ENCODE data around the gene SF3A2. TPM values are rescaled to one million over a fixed set of nuclear protein-coding genes. Genes with fewer than 3 reads are reported as not detected.

Gene SF3A2
- total and polyA plus RNA-seq, 2 experiments from 2014 or later, result 21.2 to 75.3 TPM

DNA sequence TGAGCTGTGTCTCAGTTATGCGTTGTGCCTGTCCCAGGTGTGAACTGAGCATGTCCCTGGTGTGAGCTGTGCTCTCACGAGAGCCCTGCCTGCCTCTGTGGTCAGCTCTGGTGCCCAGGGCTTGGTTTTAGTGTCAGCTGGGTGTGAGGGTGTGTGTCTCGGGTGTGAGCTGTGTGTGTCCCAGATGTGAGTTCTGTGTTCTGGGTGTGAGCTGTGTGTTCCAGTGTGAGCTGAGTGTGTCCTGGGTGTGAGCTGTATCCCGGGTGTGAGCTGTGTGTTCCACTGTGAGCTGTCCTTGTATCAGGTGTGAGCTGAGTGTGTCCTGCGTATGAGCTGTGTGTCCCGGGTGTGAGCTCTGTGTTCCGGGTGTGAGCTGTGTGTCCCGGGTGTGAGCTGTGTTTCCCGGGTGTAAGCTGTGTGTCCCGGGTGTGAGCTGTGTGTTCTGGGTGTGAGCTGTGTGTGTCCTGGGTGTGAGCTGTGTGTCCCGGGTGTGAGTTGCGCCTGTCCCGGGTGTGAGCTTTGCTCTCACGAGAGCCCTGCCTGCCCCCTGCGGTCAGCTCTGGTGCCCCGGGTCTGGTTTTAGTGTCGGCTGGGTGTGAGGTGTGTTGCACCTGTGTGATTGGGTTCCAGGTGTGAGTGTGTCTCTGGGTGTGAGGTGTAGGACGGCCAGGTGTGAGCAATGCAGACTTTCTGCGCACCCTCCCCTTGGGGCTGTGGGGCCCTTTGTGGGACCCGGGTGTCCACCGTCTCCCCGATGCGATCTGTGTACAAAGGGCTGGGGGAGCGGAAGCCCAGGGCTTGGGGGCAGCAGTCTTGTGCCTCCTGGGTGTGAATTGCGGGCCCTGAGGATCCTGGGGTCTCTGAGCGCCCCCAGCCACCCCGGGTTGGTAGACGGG, 52.4 kb downstream of the SF3A2 start:
- H2AFZ ChIP-seq, result no peak overlapping the region
- no peak overlapping the region for H3K27ac ChIP-seq
- TF ChIP-seq EZH2 (IDR thresholded peaks at IDR 0.05; ENCODE audit: borderline replicate concordance) (no peak), EZH2phosphoT487 (IDR thresholded peaks at IDR 0.05; ENCODE audit: low read depth, severe bottlenecking, unreplicated experiment) (no peak)
- TF ChIP-seq, protein P1, sequence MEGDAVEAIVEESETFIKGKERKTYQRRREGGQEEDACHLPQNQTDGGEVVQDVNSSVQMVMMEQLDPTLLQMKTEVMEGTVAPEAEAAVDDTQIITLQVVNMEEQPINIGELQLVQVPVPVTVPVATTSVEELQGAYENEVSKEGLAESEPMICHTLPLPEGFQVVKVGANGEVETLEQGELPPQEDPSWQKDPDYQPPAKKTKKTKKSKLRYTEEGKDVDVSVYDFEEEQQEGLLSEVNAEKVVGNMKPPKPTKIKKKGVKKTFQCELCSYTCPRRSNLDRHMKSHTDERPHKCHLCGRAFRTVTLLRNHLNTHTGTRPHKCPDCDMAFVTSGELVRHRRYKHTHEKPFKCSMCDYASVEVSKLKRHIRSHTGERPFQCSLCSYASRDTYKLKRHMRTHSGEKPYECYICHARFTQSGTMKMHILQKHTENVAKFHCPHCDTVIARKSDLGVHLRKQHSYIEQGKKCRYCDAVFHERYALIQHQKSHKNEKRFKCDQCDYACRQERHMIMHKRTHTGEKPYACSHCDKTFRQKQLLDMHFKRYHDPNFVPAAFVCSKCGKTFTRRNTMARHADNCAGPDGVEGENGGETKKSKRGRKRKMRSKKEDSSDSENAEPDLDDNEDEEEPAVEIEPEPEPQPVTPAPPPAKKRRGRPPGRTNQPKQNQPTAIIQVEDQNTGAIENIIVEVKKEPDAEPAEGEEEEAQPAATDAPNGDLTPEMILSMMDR (IDR thresholded peaks at IDR 0.05; ENCODE audit: poor library complexity), result no peak
- peak overlapping the region; percentile 80 for H3K4me2 ChIP-seq
- H3K4me3 ChIP-seq, result no peak overlapping the region
- no peaks in the 10 kb centered on the region for H3K36me3 ChIP-seq (replicated peaks; ENCODE audit: insufficient read depth, low read depth)
- peaks cover 15% of the 10 kb centered on the region for H3K4me1 ChIP-seq (ENCODE audit: insufficient read depth)
- no peaks in the 10 kb centered on the region for H3K9me2 ChIP-seq (replicated peaks; ENCODE audit: insufficient read depth)
- H3K79me2 ChIP-seq, result no peaks in the 10 kb centered on the region
- 71% methylated on average over 28 of the region's 28 CpGs for WGBS (ENCODE audit: low lambda C conversion rate, missing lambda C conversion rate)
- no peak for DNase-seq (ENCODE audit: low spot score)
- H4K20me1 ChIP-seq (ENCODE audit: insufficient read depth, poor library complexity, severe bottlenecking), result peaks cover 3% of the 10 kb centered on the region
- peaks cover 73% of the 10 kb centered on the region for H3K27me3 ChIP-seq
- no peaks in the 10 kb centered on the region for H3K9me3 ChIP-seq (ENCODE audit: low read depth)

DNA sequence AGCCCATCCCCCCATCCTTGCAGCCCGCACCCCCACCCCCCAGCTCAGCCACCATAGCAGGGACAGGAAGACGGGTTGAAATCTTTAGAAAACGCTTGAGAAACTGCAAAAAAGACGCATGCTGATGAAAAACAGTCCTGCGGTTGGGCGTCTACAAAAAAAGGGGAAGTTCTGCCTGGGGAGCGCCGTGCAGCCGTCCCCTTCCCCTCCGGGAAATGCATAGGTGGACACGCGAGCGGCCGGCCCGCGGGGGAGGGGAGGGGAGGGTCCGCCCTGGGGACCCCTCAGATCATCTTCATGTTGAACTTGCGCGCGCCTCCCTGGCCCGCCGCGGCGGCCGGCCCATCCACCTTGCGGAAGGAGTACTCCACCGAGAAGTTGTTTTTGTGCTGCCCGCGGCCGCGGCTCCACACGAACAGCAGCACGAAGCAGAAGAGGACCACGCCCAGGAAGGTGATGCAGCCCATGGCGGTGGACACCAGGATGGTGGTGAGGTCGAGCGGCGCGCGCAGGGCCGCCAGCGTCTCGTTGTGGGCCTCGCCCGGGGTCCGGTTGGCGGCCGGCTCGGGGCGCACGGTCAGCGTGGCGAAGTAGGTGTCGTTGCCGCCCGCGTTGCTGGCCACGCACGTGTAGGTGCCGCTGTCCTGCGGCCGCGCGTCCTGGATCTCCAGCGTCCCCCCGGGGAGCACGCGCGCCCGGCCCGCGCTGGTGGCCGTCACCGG, 53.3 kb downstream of the SF3A2 start:
- Histone ChIP-seq H3K4me3 (no peak overlapping the region), H3K4me1 (ENCODE audit: insufficient read depth) (peaks cover 15% of the 10 kb centered on the region), H3K79me2 (no peaks in the 10 kb centered on the region), H3K27ac (no peak overlapping the region), H3K9me3 (ENCODE audit: low read depth) (no peaks in the 10 kb centered on the region), H2AFZ (no peak overlapping the region), H3K9me2 (replicated peaks; ENCODE audit: insufficient read depth) (no peaks in the 10 kb centered on the region), H3K36me3 (replicated peaks; ENCODE audit: insufficient read depth, low read depth) (no peaks in the 10 kb centered on the region), H3K27me3 (peaks cover 80% of the 10 kb centered on the region), H3K4me2 (peak overlapping the region; percentile 80), H4K20me1 (ENCODE audit: insufficient read depth, poor library complexity, severe bottlenecking) (peaks cover 3% of the 10 kb centered on the region)
- 4% methylated on average over 58 of the region's 74 CpGs for WGBS (ENCODE audit: low lambda C conversion rate, missing lambda C conversion rate)
- peak; percentile 27 for TF ChIP-seq EZH2phosphoT487 (IDR thresholded peaks at IDR 0.05; ENCODE audit: low read depth, severe bottlenecking, unreplicated experiment)
- TF ChIP-seq, protein P1 (IDR thresholded peaks at IDR 0.05; ENCODE audit: poor library complexity), result no peak
- peak; percentile 77 for TF ChIP-seq EZH2 (IDR thresholded peaks at IDR 0.05; ENCODE audit: borderline replicate concordance)
- DNase-seq (ENCODE audit: low spot score), result no peak

DNA sequence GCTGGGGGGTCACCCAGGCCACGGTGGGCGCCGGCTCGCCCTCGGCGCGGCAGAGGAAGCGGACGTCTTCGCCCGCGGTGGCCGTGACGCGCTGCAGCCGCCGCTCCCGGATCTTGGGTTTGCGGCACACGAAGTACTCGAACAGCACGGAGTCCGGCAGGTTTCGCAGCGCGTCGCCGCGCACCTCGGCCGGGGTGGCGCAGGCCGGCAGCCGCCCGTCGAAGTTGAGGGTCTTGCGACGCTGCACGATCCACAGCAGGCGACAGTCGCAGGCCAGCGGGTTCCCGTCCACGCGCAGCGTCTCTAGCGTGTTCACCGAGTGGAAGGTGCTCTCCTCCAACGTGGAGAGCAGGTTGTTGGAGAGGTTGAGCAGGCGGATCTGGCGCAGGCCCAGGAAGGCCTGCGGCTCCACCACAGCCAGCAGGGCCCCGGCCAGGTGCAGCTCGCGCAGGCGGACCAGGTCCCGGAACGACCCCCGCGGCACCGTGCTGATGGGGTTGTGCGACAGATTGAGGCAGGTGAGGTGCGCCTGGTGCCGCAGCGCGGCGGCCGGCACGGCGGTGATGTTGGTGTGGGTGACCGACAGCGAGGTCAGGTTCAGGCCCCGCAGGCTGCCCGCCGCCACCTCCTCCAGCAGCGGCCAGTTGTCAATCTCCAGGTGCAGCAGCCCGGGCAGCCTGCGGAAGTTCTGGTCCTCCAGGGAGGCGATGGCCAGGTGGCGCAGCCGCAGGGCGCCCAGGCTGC, 54.0 kb downstream of the SF3A2 start:
- no peaks in the 10 kb centered on the region for H3K79me2 ChIP-seq
- peaks cover 3% of the 10 kb centered on the region for H4K20me1 ChIP-seq (ENCODE audit: insufficient read depth, poor library complexity, severe bottlenecking)
- peaks cover 85% of the 10 kb centered on the region for H3K27me3 ChIP-seq
- H3K36me3 ChIP-seq (replicated peaks; ENCODE audit: insufficient read depth, low read depth), result no peaks in the 10 kb centered on the region
- H3K4me2 ChIP-seq, result peak overlapping the region; percentile 80
- H3K4me1 ChIP-seq (ENCODE audit: insufficient read depth), result peaks cover 15% of the 10 kb centered on the region
- TF ChIP-seq EZH2phosphoT487 (IDR thresholded peaks at IDR 0.05; ENCODE audit: low read depth, severe bottlenecking, unreplicated experiment), result no peak
- TF ChIP-seq EZH2 (IDR thresholded peaks at IDR 0.05; ENCODE audit: borderline replicate concordance), result peak; percentile 16
- H3K9me2 ChIP-seq (replicated peaks; ENCODE audit: insufficient read depth), result no peaks in the 10 kb centered on the region
- DNase-seq (ENCODE audit: low spot score), result no peak
- WGBS (ENCODE audit: low lambda C conversion rate, missing lambda C conversion rate), result 6% methylated on average over 81 of the region's 82 CpGs
- H3K9me3 ChIP-seq (ENCODE audit: low read depth), result no peaks in the 10 kb centered on the region
- H2AFZ ChIP-seq, result no peak overlapping the region
- H3K27ac ChIP-seq, result no peak overlapping the region
- no peak overlapping the region for H3K4me3 ChIP-seq

All from hepatocyte (in vitro differentiated cells).